Raji (cell line): ENCODE results near the gene MGRN1.

Source experiments
- POLR2A ChIP-seq: IDR thresholded peaks from 2 replicates; pipeline ENCODE4 v1.6.1; 2011; ENCODE audit warnings: low read depth, low read length, control low read depth; ENCODE audit not compliant: insufficient read depth

The MGRN1 gene

GRCh38 chr16:4624015-4624826 lies at the start of gene MGRN1:
TSS of gene MGRN1 (plus strand) at chr16:4624826. CDS start at chr16:4624961, 135 bp downstream.
- TF ChIP-seq POLR2A = no peak

- TF ChIP-seq POLR2A = no peak
Measured at GRCh38 chr16:4574919-4575705, 49.5 kb upstream of the MGRN1 start.

GRCh38 chr16:4576008-4576407 lies 48.6 kb upstream of the MGRN1 start:
- TF ChIP-seq POLR2A = no peak

- TF ChIP-seq POLR2A = no peak
Measured at GRCh38 chr16:4578961-4579530, 45.6 kb upstream of the MGRN1 start.

- no peak for TF ChIP-seq POLR2A
Measured at GRCh38 chr16:4580250-4580649, 44.4 kb upstream of the MGRN1 start.

GRCh38 chr16:4583906-4584305 lies 40.7 kb upstream of the MGRN1 start:
- no peak for TF ChIP-seq POLR2A

GRCh38 chr16:4586291-4586690 lies 38.3 kb upstream of the MGRN1 start:
- TF ChIP-seq POLR2A = no peak

- TF ChIP-seq POLR2A = no peak
Measured at GRCh38 chr16:4588386-4588785, 36.2 kb upstream of the MGRN1 start.

GRCh38 chr16:4588961-4589360 lies 35.7 kb upstream of the MGRN1 start:
- no peak for TF ChIP-seq POLR2A

- TF ChIP-seq POLR2A = no peak
Measured at GRCh38 chr16:4591191-4591590, 33.4 kb upstream of the MGRN1 start.

GRCh38 chr16:4591706-4592470 lies 32.7 kb upstream of the MGRN1 start:
- TF ChIP-seq POLR2A = no peak

GRCh38 chr16:4593086-4593485 lies 31.5 kb upstream of the MGRN1 start:
- no peak for TF ChIP-seq POLR2A

- TF ChIP-seq POLR2A = no peak
Measured at GRCh38 chr16:4594433-4595410, 29.9 kb upstream of the MGRN1 start.

GRCh38 chr16:4597174-4597573 lies 27.5 kb upstream of the MGRN1 start:
- no peak for TF ChIP-seq POLR2A
